T-helper 22 cell (primary cell): ENCODE data around the gene SDF2L1.
"Not testable (repeated sequence)": the region's sequence is repeated elsewhere in the genome, so short reads cannot be mapped to it uniquely, and the experiment has no call there.

Experiments
- DNase-seq: peaks from one replicate; pipeline ENCODE4 v3.0.0-alpha.2; 2020; ENCODE audit warnings: low read depth

SDF2L1 gene, protein sequence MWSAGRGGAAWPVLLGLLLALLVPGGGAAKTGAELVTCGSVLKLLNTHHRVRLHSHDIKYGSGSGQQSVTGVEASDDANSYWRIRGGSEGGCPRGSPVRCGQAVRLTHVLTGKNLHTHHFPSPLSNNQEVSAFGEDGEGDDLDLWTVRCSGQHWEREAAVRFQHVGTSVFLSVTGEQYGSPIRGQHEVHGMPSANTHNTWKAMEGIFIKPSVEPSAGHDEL

DNA sequence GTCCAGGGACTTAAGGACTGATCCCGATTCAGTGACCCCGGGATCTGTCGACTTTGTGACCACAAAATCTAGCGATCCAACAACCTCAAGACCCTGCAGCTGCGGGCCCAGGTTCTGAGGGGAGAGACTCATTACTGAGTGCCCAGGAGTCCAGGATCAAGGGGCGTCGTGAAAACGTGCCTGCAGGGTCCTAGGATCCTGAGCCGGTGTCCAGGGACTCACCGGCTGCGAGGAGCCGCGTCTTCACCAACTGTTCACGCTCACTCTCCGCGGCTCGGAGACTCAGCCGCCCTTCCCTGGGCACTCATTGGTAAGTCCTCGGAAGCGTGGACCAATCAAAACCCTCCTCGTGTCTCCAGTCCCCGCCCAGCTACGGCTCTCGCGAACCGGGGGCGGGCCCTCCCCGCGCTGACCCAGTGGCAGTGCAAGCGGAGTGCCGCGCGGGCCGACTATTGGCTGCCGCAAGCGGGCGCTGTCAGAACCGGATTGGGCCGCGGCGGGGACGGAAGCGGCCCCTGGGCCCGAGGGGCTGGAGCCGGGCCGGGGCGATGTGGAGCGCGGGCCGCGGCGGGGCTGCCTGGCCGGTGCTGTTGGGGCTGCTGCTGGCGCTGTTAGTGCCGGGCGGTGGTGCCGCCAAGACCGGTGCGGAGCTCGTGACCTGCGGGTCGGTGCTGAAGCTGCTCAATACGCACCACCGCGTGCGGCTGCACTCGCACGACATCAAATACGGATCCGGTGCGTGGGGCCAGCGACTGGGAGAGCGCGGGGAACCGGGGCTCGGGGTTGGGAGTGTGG lies at the start of gene SDF2L1:
Gene SDF2L1, plus strand, starts transcription at position 514 of the 795 bp plus-strand sequence. Its CDS starts 35 bp downstream, at position 549.
- peak; percentile 97 for DNase-seq

DNA sequence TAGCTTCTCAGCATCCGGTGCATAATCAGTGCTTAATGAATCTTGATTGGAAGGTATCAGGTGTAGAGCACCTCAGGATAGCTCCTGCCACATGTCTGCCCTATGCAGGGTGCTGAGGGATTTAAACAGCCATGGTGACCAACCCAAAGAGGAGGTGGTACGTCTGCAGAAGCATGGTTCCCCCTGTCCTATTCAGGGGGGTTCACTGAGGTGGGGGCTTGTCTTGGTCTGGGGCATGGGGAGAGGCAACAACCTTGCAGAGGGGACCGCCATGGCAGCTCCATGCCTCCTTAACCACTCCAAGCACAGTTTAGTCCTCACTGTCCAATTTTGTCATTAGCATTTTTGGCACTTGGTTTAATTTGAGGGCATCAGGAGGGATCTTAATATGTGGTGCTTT lies 49.7 kb upstream of the SDF2L1 start:
- DNase-seq = no peak

DNA sequence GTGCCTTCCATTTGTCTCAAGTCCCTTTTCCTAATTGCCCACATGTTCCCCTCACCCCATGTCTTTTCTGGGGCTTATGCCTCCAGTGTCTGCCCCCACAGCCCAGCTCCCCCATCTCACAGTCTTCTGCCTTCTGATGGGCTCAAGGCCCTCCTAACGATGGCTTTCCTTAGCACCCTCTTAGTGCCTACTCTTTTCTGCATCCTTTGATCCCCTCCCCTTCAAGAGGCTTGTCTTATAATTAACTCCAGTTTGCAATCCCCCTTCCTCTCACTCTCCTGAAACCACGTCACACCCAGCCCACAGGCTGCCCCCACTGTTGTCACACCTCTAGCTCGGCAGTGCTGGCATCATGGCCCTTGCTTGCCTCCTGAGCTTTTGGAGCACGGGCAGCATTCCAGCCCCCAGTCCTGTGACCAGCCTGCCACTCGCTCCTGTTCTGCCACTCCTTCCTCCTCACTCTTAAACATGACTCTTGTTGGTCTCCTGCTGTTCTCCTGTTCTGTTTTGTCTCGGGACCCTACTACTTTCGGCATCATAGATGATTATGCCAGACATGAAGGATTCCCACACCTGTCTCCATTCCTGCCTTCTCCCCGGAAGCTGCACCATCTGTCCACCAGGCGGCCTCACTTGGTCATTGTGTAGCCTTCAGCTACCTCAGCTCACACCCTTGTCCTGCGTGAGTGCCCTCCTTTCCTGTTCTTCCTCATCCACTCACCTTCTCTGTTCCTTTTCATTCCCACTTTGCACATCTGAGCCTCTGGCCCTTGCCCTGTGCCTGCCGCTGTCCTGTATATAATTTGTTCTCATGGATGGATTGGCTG lies 48.5 kb upstream of the SDF2L1 start:
- DNase-seq = no peak

DNA sequence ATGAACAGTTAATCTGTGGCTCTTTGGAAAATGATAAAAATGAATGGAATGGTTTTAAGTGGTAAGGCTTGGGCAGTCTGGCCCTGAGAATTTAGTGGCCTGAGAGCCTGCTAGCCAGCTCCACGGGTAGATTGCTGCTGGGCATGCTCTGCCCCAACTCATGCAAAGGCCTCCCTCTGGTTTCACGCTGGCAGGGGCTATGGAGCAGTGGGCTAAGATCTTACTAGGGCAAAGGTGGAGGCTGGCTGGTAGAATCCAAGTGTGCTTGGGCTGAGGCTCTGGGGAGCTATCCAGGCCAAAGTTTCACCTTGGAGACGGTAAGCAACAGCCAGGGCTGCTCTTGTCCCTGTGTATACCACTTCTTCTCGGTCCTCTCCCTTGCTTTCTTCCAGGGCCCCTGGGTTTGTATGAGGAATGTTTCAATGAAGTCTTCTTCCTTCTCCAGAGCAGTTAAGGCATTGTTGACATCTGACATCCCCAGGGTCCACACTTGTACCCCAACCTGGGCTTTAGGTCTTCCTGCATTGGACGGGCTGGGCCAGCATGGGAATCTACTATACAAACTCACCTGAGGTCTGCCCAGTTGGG lies 47.1 kb upstream of the SDF2L1 start:
- no peak for DNase-seq

DNA sequence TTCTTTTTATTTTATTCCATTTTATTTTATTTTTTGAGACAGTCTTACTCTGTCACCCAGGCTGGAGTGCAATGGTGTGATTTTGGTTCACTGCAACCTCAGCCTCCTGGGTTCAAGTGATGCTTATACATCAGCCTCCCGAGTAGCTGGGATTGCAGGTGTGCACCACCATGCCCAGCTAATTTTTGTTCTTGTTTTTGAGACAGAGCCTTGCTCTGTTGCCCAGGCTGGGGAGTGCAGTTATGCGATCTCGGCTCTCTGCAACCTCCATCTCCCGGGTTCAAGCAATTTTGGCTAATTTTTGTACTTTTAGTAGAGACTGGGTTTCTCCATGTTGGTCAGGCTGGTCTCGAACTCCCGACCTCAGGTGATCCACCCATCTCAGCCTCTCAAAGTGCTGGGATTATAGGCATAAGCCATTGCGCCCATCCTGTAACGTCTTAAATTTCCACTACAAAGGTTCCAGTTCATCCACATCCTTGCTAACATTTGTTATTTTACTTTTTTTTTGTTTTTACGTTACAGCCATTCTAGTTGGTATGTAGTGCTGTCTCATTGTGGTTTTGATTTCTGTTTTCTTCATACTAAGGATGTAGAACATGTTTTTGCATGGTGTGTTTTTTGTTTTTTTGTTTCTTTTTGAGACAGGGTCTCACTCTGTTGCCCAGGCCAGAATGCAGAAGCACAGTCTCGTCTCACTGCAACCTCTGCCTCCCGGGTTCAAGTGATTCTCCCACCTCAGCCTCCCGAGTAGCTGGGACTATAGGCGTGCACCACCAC lies 45.6 kb upstream of the SDF2L1 start:
- DNase-seq = not testable (repeated sequence)

DNA sequence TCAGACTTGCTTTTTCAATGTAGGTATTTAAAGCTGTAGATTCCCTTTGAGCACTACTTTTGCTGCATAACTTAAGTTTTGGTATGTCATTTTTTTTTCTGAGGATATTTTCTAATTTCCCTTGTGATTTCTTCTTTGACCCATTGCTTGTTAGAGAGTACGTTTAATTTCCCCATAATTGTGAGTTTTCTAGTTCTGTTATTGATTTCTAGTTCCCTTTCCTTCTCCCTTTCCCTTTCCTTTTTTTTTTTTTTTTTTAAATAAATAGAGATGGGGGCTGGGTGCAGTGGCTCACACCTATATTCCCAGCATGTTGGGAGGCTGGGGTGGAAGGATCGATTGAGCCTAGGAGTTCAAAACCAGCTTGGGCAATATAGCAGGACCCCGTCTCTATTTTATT lies 43.8 kb upstream of the SDF2L1 start:
- DNase-seq = no peak

DNA sequence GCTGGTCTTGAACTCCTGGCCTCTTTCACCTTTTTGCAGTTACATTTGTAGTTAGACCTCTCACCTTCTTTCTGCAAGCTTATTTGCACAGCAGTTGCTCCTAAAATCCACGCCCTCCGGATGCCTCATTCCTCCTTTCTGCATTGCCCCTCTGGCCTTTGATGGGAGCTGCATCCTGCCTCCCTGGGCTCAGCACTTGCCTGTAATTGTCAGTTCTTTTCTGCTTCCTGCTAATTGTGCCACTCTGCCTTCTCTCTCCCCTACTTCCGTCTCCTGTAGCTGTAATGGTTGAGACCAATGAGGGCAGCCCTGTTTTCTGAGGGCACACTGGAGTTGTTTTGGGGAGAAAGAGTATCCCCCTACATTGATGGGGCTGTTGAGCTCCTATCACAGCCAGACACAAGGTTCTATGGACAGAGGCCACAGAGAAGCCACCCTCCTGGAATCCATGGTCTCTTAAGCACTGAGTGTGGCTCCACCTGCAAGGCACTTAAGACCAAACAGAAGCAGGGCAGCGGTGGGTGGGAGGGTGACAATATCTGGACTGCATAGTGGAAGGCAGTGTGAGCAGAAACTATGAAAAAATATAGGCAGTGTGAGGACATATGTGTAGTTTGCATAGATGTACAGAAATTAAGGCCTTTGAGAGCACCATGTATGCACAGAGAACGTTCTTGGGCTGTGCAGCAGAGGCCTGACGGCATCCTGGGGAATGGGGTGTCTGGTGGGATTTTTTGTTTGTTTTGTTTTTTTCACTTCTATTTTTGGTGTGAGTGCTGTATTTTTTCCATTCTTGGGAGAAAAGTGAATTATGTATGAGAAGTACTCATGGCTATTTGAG lies 42.8 kb upstream of the SDF2L1 start:
- DNase-seq = no peak

DNA sequence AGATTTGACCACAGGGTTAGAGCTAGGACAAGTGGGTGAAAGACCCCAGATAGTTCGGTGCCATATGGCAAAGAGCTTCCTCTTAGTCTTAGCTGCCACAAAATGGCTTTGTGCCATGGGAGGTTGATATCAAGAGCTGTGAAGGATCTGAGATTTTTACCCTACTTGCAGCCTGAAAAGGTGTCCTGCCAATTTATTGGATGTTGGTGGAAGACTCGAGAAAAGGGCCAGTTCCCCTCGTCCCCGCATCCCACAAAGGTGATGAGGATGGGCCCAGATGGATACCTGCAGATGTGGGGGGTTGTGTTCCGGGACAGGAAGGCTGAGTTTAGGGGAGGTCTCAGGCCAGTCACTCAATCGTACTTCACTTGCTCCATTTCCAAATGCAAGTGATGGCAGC lies 39.5 kb upstream of the SDF2L1 start:
- no peak for DNase-seq

DNA sequence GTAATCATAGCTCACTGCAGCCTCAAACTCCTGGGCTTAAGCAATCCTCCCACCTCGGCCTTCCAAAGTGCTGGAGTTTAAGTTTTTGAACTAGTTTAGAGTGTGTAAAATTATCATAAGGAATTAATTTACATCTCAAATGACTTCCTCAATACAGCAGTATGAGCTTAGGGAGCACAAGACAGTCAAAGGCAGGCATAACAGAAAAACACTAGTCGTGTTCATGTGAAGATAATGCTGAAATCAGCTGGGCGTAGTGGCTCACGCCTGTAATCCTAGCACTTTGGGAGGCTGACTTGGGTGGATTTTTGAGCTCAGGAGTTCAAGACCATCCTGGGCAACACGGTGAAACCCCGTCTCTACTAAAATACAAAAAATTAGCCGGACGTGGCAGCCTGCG lies 38.1 kb upstream of the SDF2L1 start:
- no peak for DNase-seq

DNA sequence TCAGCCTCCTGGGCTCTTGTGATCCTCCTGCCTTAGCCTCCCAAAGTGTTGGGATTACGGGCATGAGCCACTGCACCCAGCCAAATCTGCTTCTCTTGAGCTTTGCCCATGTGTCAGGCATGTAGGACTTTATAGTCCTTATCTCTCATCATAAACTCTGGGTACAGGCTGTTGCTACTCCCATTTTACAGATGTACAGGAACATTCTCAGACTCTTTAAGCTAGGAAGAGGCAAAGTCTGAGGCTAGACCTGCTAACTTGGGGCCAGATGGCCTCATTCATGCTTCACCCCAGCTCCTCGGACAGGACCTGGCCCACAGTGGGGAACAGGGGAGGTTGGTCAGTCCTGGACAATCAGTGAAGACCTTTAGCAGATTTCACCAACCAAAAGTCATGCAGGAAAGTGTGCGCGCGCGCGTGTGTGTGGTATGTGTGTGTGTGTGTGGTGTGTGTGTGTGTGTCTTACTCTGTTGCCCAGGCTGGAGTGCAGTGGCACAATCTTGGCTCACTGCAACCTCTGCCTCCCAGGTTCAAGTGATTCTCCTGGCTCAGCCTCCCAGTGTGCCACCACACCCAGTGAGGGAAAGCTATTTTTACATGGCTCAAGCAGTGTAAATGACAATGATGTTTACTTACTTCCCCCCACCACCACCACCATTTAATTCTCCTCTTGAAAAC lies 36.1 kb upstream of the SDF2L1 start:
- DNase-seq = no peak

DNA sequence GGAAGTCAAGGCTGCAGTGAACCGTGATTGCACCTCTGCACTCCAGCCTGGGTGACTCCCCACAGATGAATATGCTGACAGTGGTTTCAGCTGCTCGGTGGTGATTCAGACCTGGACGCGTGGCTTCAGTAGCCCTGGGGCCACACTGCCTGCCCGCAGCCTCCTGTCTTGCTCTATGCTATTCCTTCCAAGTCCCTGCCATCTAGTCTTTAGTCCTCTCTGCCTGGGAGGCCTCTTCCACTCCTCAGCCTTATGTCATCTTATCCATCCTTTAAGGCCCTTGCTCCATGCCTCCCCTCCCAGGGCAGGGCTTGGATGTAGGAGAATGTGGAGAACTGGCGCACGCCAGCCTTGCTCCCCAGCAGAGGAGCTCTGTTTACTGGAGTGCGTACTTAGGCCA lies 35.3 kb upstream of the SDF2L1 start:
- no peak for DNase-seq

DNA sequence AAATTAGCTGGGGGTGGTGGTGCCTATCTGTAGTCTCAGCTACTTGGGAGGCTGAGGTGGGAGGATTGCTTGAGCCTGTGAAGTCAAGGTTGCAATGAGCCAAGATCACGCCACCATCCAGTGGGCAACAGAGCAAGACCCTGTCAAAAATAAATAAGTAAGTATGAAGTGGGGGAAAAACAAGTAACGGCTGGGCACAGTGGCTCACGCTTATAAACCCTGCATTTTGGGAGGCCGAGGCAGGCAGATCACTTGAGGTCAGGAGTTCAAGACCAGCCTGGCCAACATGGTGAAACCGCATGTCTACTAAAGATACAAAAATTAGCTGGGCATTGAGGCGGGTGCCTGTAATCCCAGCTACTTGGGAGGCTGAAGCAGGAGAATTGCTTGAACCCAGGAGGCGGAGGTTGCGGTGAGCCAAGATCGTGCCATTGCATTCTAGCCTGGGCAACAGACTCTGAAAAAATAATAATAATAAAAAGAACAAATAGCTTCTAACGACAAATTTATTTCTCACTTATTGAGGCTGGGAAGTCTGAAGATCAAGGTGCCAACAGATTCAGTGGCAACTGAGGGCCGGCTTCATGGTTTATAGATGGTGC lies 32.4 kb upstream of the SDF2L1 start:
- DNase-seq = not testable (repeated sequence)

DNA sequence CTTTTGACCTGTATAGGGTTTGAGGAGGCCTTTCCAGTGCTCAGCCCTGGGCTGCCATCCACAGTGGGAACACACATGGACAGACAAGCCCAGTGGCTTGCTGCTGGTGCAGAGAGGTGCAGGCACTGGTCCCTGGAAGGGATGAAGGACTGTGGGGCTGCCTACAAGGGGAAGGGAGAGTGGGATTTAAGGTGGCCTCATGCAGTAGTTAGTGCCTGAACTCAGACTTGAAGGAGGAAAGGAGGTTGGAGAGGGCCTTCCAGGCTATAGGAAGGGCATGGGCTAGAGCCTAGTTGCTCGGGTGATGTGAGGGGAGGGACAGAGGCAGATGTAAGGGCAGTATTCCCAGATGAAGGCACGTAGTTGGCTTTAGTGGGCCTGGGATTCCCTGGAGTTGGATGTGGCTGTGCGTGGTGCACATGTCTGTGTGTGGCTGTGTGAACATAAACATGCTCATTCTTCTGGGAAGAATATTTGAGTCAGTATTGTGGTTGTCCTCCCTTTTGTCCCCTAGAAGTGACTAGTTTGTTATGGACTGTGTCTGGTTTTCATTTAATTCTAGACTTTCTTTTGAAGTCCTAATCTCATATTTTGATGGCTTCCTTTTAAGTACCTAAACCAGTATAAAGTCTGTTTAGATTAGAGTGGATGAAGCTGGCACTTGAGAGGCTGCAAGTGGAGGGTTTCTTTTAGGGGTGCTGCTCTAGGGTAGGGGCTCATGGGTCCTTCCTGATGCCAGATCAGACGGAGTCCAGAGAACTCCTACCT lies 30.7 kb upstream of the SDF2L1 start:
- DNase-seq = no peak

DNA sequence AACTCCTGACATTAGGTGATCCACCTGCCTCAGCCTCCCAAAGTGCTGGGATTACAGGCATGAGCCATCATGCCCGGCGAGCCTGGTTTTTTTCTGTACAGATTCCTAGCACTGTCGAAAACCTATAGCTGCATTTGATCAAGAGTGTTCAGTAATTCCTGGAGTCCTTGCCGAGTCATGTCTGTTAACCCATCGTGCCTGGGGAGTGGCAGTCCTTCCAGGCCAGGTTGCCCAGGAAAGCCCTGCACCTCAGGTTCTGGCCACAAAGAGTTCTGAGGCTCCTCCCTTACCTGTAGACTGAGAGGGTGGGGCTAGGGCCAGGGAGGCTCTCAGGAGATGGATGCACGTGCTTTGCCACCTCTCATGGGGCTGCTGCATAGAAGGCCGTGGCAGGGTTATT lies 29.2 kb upstream of the SDF2L1 start:
- DNase-seq = no peak

DNA sequence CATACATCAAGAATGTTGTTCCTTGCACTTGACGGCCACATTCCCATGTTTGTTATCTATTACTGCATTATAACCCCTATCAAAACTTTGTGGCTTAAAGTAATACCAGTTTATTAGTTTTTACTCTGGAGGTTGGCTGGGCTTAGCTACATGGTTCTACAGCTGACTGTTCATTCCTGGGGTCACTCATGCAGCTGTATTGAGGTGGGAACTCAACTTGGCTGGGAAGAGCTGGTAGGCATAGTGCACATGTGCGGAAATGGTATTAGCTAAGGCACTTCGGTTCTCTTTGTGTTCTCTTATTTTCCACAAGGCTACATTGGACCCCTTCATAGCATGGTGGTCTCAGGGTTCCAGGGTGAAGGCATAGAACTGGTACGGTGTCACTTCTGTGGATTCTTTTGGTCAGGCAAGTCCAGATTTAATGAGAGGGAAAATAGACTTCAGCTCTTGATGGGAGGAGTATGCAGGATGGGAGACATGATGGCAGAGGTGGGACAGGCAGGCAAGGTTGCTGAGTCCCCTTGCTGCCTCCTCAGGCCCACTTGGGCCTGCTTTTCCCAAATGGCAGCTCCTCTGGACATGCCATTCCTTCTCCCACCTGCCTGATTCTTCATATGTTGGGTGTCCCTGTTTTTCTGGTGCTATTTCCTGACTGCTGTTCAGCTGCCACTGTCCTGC lies 28.4 kb upstream of the SDF2L1 start:
- no peak for DNase-seq

DNA sequence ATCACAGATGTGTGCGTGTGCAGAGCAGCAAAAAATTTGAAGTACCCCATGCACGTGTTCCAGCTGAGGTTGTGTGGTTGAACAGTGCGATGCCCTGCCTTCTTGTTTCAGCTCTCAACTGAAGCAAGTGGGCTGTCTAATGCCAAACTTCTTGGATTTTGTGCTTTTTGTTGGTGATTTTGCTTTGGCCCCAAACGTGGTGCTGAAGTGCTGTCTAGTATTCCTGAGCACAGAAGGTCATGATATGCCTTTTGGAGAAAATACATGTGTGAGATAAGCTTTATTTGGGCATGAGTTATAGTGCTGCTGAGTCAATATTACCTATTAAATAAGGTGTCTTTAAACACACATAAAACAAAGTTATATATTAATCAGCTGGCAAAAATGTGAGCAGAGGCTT lies 26.4 kb upstream of the SDF2L1 start:
- DNase-seq = no peak

DNA sequence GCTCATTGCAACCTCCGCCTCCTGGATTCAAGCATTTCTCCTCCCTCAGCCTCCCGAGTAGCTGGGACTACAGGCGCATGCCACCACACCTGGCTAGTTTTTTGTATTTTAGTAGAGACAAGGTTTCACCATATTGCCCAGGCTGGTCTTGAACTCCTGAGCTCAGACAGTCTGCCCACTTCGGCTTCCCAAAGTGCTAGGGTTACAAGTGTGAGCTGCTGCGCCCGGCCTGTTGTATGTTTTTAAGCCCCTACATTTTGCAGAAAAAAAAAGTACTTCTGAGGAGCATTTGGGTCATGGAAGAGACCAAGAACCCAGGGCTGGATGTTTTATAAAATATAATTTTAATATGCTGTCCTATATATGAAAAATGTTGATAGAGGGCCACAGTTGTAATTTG lies 24.8 kb upstream of the SDF2L1 start:
- DNase-seq = not testable (repeated sequence)

DNA sequence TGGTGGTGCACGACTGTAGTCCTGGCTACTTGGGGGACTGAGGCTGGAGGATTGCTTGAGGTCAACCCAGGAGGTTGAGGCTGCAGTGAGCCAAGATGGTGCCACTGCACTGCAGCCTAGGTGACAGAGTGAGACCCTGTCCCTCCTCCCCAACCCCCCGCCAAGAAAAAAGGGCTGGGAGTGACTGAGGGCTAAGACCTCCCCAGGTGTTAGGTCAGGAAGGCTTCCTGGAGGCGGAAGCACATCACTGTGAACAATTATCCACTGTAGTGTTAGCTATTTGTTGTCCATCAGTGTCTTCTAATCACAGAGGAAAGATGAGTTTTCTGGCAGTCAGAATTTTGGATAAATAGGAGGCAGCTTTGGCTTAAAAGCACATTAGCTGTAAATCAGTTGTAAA lies 21.1 kb upstream of the SDF2L1 start:
- no peak for DNase-seq
